Stimulated activated CD4-positive, alpha-beta T cell treated with anti-CD3 and anti-CD28 coated beads, Interleukin-4, amount 100 ng/mL, for 48 hours (primary cell): Measurements from ENCODE around the gene SH2D4B.
"Not testable (repeated sequence)": the region's sequence is repeated elsewhere in the genome, so short reads cannot be mapped to it uniquely, and the experiment has no call there.

ENCODE experiments used
- DNase-seq, 2 donors: peaks; one replicate each; pipeline ENCODE4 v3.0.0-alpha.2; 2020; ENCODE audit warnings: low read depth in 2 of 2

The SH2D4B gene

DNA sequence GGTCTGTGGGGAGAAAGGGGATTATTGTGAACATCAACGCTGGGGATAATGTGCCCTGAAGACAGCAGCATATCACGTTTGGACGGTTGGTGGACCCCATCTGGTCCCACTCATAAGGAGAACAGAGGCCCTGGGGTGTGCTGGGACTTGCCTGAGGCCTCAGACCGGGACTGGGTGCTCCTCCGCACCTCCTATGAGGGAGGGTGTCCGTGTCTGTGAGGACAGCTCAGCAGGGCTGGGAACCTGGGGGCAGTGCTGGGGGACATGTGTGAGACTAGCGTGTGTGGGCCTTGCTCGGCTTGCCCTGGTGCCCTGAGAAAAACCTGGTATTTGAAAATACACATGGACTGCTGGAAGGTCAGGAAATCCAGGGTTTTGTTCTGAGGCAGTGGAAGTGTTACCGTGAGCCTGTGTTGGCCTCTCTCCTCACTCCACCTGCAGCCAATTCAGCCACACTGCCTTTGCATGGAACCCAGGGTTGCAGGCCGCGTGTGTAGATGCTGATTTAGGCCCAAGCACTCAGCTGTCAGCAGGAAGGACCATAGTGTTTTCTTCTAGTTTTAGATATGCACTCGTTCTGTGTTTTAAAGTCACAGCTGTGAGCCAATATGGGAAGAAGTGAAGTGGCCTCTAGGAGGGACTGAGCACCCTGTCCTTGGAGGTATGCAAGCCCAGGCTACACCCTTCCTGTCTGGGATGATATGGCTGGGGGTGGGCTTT is 13.4 kb upstream of the SH2D4B start:
- DNase-seq = no peak

DNA sequence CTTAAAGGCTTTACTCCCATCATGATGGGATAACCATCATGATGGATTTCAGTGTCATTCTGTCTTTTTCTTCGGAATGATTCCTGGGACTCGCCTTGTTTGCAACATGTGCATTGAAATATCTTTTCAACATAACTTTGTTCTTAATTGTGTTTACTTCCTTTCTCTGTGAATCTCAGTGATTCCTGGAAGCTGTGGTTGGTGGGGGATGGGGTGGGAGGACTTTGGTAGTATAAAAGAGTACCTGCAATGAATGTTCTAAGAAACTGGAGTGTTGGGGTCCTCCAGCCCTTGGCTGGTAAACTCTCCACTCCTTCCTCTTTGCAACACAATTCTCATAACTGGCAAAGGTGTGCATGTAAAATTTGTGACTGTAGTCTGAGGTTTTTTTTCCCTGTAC is 11.5 kb upstream of the SH2D4B start:
- DNase-seq = no peak

DNA sequence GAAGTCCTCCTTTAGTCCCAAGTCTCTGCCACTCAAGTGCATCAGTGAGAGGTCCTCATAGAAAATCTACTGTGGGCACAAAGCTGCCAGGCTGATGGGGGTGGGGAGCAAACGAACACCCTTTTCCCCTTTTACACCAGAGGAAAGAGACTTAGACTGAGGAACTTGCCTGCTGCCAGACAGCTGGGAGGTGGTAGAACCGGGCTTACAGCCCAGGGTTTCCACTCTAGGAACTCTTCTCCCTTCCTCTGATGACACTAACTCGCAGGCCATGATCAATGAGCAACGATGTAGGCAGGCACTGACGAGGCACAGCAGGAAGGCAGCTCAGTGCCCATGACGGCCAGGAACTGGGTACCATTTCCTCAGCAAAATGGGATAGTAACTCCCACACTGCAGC is 11.0 kb upstream of the SH2D4B start:
- DNase-seq = no peak

DNA sequence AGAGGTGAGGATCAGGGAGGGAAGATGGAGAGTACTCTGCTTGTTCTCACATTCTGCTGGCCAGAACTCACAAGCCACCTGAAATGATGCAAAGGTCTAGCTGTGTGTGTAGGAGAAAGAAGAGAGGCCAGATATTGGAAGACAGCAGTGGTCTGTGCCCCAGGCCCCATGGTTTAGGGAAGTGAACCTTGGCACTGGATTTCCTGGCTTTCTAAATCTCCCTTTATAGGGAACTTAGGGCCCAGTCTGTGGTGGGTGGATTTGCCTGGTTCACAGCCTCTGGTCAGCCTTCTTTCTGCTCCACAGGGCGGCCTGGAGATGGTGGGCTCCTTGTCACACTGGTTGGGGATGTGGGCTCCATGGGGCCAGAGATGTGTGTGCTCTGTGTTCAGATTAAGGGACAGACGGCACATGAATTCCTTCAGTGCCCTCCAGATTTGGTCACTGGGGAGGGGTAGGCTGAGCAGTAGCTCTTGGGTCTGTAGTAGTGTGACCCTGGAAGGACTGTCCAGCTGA is 9.5 kb upstream of the SH2D4B start:
- no peak for DNase-seq

DNA sequence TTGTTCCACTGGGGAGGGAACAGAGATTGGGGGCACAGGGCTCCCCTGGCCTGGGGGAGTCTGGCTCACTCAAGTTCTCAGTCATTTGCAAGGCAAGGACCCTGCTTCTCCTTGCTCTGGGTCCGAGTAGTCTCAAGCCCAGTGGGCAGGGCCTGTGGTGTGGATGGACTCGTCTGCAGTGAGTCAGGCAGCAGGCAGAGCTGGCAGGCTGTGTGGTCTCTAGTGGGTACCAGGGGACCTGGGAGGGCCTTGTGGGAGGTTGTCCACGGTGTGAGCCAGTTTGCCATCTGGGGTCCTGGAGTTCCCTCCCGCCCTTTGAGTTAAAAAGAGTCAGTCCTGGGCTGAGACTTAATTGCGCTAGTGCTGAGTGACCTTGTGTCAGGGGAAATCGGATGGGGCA is 8.8 kb upstream of the SH2D4B start:
- no peak for DNase-seq

DNA sequence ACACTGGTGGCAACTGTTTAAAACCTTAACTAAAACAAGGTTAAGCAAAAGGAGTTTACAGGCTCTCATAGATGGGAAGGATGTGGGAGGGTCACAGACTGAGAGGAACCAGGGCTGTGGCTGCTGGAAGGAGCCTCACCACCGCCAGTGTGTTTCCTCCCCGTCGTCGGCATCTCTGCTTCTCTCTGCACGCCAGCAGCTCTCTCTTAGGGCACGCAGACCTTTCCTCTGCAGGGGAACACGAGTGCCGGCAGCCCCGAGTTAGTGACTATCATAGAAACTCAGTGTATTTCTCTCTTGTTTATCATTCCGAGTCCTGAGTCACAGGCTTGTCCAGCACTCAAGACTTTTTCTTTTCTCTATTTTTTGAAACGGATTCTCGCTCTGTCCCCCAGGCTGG is 8.1 kb upstream of the SH2D4B start:
- no peak for DNase-seq

DNA sequence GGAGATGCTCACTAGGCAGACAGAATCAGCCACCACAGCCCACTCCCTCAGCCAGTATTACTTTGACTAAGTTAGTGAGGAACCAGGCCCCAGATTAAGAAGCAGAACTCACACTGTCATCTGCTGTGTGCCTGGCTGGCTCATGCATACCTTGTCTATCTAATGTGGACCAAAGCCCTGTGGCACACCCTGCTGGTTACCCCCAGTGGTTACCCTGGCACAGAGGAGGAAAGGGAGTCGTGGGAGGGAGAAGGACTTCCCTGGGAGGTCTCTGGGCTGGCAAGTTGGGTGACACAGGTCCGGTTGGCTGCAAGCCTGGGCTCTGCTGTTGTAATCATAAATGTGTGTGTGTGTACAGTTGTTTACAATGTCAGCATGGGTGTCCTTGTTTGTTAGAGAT is 7.5 kb upstream of the SH2D4B start:
- DNase-seq = peak; percentile 32 to 34

DNA sequence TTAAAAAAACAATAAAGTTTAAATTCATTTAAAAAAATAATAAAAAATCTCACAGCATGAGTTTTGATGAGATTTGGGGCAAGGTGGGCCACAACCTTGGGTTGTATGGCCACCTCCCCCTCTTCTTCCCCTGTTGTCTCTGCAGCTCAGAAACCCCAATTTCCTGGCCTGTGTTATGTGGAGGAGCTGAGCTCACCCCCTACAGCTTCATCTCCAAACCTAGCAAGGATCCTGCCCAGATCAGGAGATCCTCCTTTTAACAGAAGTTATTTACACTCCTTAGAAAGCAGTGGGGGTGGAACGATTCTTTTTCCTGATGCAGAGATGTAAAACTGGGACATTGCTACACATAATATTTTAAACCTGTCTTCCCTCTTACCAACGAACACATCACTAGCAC is 6.9 kb upstream of the SH2D4B start:
- DNase-seq = no peak

DNA sequence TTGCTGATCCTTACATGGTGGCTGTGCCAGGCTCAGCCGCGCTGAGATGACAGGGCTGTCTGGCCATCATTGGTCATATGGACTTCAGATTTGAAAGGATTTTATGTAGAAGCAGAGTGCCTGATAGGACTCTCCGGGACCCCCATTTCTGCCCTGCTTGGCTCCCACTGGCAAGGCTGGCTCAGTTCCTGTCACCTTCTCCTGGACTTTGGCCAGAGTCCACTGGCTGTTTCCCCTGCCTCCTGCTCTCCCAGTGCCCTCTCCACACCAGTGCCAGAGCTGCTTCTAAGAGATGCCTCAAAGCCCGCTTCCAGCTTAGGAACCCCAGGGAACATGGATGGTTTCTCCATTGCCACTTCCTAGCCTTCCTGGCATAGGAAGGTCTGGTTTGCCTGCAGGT is 5.1 kb upstream of the SH2D4B start:
- DNase-seq = no peak

DNA sequence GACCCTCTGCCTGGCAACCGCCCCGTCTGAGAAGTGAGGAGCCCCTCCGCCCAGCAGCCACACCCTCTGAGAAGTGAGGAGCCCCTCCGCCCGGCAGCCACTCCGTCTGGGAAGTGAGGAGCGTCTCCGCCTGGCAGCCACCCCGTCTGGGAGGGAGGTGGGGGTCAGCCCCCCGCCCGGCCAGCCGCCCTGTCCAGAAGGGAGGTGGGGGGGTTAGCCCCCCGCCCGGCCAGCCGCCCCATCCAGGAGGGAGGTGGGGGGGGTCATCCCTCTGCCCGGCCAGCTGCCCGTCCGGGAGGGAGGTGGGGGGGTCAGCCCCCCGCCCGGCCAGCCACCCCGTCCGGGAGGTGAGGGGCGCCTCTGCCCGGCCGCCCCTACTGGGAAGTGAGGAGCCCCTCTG is 3.6 kb upstream of the SH2D4B start:
- DNase-seq = not testable (repeated sequence)

DNA sequence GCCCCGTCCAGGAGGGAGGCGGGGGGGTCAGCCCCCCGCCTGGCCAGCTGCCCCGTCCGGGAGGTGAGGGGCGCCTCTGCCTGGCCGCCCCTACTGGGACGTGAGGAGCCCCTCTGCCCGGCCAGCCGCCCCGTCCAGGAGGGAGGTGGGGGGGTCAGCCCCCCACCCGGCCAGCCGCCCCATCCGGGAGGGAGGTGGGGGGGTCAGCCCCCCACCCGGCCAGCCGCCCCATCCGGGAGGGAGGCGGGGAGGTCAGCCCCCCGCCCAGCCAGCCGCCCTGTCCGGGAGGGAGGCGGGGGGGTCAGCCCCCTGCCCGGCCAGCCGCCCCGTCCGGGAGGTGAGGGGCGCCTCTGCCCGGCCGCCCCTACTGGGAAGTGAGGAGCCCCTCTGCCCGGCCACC is 3.1 kb upstream of the SH2D4B start:
- not testable (repeated sequence) for DNase-seq

DNA sequence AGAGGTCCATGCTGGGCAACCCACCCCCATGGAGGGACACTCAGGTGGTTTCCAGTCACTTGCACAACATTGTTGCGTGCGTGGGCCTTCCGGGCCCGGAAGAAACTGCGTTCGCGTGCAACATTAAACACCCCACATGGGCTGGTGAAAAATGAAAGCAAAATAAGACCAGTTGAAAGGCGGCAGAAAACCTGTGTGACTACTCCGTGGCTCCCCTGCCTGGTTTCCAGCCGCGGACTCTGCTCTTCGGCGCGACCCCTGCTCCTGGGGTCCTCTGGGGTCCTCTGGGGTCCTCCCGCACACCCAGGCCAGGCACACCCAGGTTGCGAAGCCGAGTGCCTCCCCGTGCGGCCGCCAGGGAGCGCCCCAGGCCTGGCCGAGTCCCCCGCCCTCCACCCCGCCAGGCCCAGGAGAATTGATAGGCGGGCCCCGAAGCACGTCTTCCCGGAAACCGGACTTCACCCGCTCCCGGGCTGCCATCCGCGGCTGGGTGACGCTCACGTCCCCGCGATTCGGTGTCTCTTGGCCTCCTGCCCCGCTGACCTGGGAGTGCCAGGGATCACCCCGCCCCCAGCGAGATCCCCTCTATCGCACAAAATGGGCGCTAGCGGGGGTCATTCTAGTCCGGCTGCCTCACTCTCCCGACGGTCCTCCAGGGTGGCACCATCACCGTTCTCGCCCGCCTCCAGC is 1.9 kb upstream of the SH2D4B start:
- DNase-seq = peak; percentile 65 to 66

DNA sequence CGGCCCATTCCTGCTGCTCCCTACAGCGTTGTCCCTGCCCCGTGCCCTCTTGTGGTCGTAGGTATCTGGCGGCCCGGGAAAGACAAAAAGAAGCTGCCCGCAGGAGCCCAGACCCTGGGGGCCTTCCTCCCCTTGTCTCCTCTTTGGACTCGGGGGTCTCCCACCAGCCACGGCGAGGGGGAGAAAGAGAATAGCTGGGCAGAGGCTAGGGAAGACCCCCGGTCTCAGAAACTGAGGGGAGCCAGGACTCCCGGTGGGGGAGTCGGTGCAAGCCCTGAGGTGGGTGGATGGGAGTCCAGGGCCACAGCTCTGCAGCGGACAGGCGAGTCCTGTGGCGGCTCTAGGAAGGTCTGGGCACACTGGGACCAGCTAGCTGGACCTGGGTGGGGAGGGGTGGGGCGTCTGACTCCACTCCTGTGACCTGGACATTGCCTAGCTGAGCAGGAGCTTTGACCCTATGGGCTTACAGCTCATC is 1.3 kb upstream of the SH2D4B start:
- DNase-seq = no peak

DNA sequence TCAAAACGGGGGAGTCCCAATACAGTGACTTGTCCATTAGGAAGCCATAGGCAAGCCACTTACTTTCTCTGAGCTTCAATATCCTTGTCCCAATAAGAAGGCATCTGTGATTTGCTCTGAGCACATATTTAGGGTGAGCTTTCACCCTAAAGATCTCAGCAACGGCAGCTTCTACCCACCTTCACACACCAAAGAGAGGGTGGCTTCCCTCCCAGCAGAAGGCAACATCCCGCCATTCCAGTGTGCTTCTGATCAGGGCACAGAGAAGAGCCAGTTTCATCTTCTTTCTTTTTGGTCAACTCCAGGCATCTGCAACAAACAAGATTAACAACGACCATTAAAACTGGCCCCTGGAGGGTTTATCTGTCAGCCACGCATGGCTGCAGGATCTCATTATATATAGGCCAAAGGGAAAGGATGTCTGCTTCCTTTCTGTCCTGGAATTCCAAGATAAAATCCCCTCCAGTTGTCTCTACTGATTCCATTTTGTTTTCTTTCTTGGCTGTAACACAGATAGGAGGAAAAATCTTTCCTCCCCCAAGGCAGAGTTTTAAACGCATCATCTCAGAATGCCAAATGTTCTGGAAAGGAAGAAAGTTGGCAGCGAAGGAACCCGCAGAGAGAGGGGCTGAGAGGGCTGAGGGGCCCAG is 491 bp upstream of the SH2D4B start:
- no peak for DNase-seq

DNA sequence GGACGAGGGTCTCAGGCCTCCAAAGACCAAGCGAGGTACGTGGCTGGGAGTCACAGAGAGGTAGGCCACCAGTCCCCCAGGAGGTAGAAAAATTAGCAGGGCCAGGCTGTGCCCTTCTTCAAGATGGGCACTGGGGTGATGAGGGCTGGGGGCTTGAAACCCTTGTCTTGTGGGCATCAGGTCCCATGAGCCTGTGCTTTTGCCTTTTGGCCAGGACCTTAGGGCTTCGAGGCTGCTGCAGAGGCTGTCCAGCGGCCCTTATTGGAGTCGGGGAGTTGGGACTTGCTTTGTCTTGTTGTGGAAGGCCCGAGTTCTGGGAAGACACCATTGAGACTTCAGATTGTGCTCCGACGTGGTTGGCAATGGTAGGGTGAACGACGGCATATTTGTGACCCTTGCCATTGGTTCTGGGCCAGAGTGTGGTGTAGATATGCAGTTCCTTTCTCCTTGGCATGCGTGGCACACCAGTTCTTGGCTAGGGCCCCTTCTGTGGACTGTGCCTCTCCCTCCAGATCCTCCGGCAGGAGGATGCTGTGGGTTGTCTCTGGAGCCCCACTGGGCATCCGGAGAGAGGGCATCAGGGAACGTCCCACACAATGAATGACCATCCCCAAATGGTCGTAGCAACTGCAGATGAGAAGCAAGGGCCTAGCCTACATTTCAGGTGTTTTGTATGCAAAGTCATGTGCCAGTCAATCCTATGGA is 931 bp downstream of the SH2D4B start:
- DNase-seq = no peak

DNA sequence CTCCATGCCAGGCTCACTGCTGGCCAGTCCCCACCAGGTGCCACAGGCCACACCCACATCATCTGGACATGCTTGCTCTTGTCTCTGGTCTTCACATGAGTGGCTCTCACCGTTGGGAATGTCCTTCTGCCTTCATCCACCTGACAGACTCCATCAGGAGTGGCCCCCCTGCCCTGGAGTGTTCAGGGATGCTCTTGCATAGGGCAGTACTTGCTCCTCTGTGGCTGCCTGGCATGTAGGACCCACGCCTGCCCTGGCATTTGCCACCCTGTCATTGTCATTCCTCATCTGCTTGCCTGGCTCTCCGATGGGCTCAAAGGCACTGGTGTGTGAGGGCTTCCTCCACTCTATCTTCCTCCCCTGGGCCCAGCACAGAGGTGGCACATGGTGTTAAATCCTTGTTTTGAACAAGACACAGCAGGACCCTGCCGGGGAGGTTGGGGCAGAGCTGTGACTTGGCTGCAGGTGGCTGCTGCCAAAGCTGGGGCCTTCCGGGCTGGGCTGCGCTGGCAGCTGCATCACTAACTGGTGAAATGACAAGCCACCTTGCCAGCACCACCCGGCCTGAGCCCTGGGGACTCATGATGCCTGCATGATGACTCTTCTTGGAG is 1.8 kb downstream of the SH2D4B start:
- no peak for DNase-seq

DNA sequence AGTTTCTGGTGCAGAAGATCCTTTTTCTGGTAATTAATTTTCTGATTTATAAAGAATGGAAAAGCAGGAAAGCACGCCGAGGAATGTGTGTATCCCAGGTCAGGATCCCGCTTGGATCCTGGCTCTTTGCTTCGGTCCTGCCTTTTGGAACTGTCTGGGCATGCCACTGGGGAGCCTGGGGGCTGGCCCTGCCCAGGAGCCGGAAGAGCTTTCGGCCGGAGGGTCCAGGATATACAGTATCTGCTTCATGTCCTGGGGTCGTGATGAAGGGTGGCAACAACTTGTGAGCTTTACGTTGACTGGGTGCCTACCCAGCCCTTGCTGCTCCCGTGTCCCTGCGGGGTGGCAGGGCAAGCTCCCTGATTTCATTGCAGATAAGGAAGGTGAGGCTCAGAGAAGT is 2.4 kb downstream of the SH2D4B start:
- no peak for DNase-seq

DNA sequence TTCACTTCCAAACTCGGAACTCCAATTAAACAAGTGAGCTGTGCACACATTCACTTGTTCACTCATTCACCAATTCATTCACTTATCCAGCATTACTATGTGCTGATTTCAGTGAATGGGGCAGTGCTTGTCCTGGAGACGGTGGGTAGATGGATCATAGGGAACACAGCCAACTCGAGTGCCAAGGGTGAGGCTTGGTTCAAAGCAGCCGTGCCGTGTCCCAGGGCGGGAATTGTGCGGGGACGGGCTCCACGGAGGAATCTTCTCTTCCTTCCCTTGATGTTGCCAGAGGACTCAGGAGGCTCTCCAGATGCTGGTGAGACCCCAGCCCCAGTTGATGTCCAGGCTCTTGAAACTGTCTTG is 2.9 kb downstream of the SH2D4B start:
- no peak for DNase-seq

DNA sequence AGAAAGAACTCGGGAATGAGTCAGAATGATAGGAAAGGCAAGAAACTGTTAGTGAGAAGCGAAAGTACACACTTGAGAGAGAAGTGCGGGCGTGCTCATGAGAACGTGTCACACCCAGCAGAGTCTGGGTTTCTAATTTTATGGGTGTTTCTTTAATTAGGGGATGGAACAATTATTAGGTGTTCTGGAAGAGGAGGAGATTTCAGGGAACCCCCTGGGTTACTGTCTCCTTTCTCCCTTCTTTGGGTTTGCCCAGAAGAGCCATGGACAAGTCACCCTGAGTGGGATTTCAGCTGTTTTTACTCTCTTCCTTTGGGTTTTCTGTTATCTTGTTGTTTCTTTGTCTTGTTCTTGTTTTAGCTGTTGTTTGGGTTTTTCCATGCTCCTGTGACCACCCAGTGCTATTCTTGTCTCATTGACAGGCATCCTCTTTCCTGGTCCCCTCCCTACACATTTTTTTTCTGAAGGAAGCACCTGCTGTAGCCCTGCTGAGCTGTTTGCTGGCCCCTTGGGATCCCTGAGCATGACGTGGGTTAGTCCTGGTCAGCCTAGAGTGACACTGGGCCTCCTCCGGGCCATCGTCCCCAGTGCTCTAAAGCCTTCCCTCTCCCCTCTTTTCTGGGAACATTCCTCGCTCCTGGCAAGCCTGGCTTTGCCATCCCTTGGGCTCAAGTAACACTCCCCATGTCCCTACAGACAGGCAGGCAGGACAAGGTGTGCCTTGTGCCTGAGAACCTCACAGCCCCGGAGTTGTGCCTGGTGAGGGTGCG is 3.5 kb downstream of the SH2D4B start:
- DNase-seq = no peak

DNA sequence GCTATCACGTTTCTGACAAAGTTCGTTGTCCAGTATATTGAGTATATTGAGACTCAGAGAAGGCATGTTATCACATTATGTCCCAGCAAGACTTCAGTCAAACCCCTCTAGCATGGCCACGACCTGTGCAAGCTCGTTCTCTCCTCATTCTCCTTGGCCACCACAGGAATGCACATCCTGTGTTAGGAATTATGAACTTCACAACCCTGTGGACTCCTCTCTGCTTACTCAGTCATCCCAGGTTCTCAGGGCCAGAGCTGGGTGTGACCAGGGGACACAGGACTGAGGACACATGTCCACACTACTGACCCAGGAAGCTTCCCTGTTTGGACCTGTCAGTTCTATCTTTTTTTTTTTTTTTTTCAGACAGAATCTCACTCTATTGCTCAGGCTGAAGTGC is 4.4 kb downstream of the SH2D4B start:
- DNase-seq = no peak
